ENCODE measurements around the gene HORMAD2. TPM values are rescaled to one million over a fixed set of nuclear protein-coding genes. Genes with fewer than 3 reads are reported as not detected.

Gene HORMAD2
- total and polyA plus RNA-seq, 2 donors (not counting 3 experiments of a cell fraction or from before 2014, with no cell fraction given): not detected

DNA sequence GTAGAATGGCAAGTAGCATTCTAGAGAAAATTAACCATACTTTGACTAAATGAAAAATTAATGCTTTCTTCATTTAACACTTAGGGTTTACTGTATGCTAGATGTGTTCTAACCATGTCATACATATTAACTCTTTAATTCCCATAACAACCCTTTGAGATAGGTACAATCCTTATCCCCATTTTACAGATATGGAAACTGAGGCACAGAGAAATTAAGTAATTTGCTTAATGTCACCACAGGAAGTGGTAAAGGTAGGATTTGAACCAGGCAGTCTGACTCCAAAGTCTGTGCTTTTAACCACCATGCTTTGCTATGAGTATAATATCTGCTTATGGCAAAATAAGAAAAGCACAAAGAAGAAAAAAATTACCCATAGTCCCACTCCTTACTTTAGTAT, 106.8 kb downstream of the HORMAD2 start:
- H3K9ac ChIP-seq (replicated peaks; ENCODE audit: extremely low read depth, insufficient read depth, low read length): no peak overlapping the region
- H3K9me1 ChIP-seq (replicated peaks; ENCODE audit: control insufficient read depth, extremely low read depth, insufficient read depth, low read length): no peaks in the 10 kb centered on the region
- FAIRE-seq: no peak
- no peaks in the 10 kb centered on the region for H3K79me2 ChIP-seq (ENCODE audit: control insufficient read depth, insufficient read depth, low read length)
- TF ChIP-seq GATA2 (IDR thresholded peaks at IDR 0.05; ENCODE audit: insufficient read depth, insufficient read length, low read depth, low read length) (no peak), JUN (IDR thresholded peaks at IDR 0.05; ENCODE audit: borderline replicate concordance, insufficient read depth, insufficient read length, low read depth) (no peak), POLR2AphosphoS5 (IDR thresholded peaks at IDR 0.05; ENCODE audit: insufficient read depth, low read depth, low read length) (no peak), POLR2A (IDR thresholded peaks at IDR 0.05; ENCODE audit: low read depth, low read length) (no peak)
- BruUV-seq (replicated peaks): no TSS peak
- H4K20me1 ChIP-seq (replicated peaks; ENCODE audit: control insufficient read depth, extremely low read depth, insufficient read depth, low read length): no peaks in the 10 kb centered on the region
- H3K4me2 ChIP-seq (ENCODE audit: insufficient read depth, low read length): no peak overlapping the region
- H3K27ac ChIP-seq (ENCODE audit: insufficient read depth, low read depth, low read length): no peak overlapping the region
- H3K4me3 ChIP-seq (replicated peaks in 1 of 3; ENCODE audit: insufficient read depth in 1 of 3, low read depth in 1 of 3, low read length in 3 of 3): no peak overlapping the region
- POLR2A ChIA-PET: no interaction called here
- no peak for DNase-seq (ENCODE audit: low read depth, low spot score)
- no peaks in the 10 kb centered on the region for H3K9me3 ChIP-seq (replicated peaks; ENCODE audit: control insufficient read depth, insufficient read depth, low read length)
- H3K36me3 ChIP-seq (ENCODE audit: control insufficient read depth in 2 of 2, extremely low read depth in 1 of 2, insufficient read depth in 2 of 2, low read length in 2 of 2): no peaks in the 10 kb centered on the region
- intact Hi-C loops (cut with micrococcal nuclease): no loop called here
- peaks cover 7% of the 10 kb centered on the region for H3K4me1 ChIP-seq (ENCODE audit: control insufficient read depth, extremely low read depth, insufficient read depth, low read length)
- CTCF ChIA-PET: no interaction called here
- H3K27me3 ChIP-seq (ENCODE audit: control insufficient read depth in 2 of 2, insufficient read depth in 2 of 2, low read length in 2 of 2): peaks cover 0 to 2% of the 10 kb centered on the region in 2 experiments
- no peak overlapping the region for H2AFZ ChIP-seq (ENCODE audit: low read depth, low read length)
- dilution Hi-C loops (cut with MboI; ENCODE audit: extremely low pct_ligation_motif_present, low sequenced_read_pairs): no loop called here

DNA sequence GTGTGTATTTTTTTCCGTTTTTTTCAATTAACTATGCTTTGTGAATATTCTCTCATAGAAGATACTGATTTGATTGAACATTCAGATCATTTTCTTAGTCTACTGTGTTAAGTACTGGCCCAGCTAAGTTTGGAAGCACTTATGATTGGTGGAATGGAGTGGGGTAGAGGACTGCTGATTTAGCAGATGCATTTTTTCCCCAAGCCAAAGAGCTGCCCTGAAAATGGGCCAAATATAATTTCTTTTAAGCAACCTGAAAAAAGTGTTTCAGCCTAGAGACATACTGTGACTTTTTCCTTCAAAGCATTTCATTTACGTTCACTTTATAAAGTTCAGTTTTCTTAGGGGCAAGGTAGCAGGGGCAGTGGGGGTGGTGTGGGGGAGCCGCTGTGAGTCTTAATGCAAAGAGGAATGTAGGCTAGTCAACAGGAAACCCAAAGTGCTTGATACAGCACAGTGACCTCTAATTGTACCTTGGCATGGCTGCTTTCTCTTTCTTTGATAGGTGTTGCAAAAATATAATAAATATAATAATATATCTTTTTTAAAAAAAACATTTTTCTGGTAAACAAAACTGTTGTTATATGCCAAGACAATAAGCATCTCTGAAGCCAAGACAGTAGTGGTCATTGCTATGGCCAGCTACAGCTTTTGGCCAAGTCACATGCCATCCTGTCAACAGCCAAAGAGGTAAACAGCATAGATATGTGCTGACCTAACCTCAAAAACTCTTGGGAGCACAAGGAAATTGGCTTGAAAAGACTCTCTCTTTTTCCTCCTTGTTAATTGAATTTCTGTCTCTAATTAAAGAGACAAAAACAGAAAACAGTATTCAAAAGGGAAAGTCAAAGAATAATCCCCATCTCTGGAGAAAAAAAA, 107.5 kb downstream of the HORMAD2 start:
- no peak overlapping the region for H3K27ac ChIP-seq (ENCODE audit: insufficient read depth, low read depth, low read length)
- FAIRE-seq: no peak
- POLR2A ChIA-PET: no interaction called here

More for the DNA sequence above, 107.5 kb downstream of the HORMAD2 start:
- Histone ChIP-seq H4K20me1 (replicated peaks; ENCODE audit: control insufficient read depth, extremely low read depth, insufficient read depth, low read length) (no peaks in the 10 kb centered on the region), H3K4me3 (replicated peaks in 1 of 3; ENCODE audit: insufficient read depth in 1 of 3, low read depth in 1 of 3, low read length in 3 of 3) (no peak overlapping the region), H3K79me2 (ENCODE audit: control insufficient read depth, insufficient read depth, low read length) (no peaks in the 10 kb centered on the region), H3K9me1 (replicated peaks; ENCODE audit: control insufficient read depth, extremely low read depth, insufficient read depth, low read length) (no peaks in the 10 kb centered on the region), H3K36me3 (ENCODE audit: control insufficient read depth in 2 of 2, extremely low read depth in 1 of 2, insufficient read depth in 2 of 2, low read length in 2 of 2) (no peaks in the 10 kb centered on the region), H3K4me2 (ENCODE audit: insufficient read depth, low read length) (no peak overlapping the region), H3K9ac (replicated peaks; ENCODE audit: extremely low read depth, insufficient read depth, low read length) (no peak overlapping the region), H3K27me3 (ENCODE audit: control insufficient read depth in 2 of 2, insufficient read depth in 2 of 2, low read length in 2 of 2) (no peaks in the 10 kb centered on the region), H2AFZ (ENCODE audit: low read depth, low read length) (no peak overlapping the region), H3K4me1 (ENCODE audit: control insufficient read depth, extremely low read depth, insufficient read depth, low read length) (peaks cover 10% of the 10 kb centered on the region), H3K9me3 (replicated peaks; ENCODE audit: control insufficient read depth, insufficient read depth, low read length) (no peaks in the 10 kb centered on the region)
- TF ChIP-seq POLR2A (IDR thresholded peaks at IDR 0.05; ENCODE audit: low read depth, low read length) (no peak), MYC (IDR thresholded peaks at IDR 0.05; ENCODE audit: low read depth, low read length) (no peak), JUN (IDR thresholded peaks at IDR 0.05; ENCODE audit: borderline replicate concordance, insufficient read depth, insufficient read length, low read depth) (no peak), EZH2 (IDR thresholded peaks at IDR 0.05; ENCODE audit: borderline replicate concordance, low read depth, low read length, severe bottlenecking) (no peak), FOS (IDR thresholded peaks at IDR 0.05; ENCODE audit: borderline replicate concordance, insufficient read depth, low read length) (no peak), GATA2 (IDR thresholded peaks at IDR 0.05; ENCODE audit: insufficient read depth, insufficient read length, low read depth, low read length) (no peak), POLR2AphosphoS5 (IDR thresholded peaks at IDR 0.05; ENCODE audit: insufficient read depth, low read depth, low read length) (no peak)
- TF ChIP-seq, protein P1, sequence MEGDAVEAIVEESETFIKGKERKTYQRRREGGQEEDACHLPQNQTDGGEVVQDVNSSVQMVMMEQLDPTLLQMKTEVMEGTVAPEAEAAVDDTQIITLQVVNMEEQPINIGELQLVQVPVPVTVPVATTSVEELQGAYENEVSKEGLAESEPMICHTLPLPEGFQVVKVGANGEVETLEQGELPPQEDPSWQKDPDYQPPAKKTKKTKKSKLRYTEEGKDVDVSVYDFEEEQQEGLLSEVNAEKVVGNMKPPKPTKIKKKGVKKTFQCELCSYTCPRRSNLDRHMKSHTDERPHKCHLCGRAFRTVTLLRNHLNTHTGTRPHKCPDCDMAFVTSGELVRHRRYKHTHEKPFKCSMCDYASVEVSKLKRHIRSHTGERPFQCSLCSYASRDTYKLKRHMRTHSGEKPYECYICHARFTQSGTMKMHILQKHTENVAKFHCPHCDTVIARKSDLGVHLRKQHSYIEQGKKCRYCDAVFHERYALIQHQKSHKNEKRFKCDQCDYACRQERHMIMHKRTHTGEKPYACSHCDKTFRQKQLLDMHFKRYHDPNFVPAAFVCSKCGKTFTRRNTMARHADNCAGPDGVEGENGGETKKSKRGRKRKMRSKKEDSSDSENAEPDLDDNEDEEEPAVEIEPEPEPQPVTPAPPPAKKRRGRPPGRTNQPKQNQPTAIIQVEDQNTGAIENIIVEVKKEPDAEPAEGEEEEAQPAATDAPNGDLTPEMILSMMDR (IDR thresholded peaks at IDR 0.05; ENCODE audit: extremely low read depth in 1 of 2, insufficient read depth in 1 of 2, low read depth in 1 of 2, low read length in 2 of 2): no peak
- TF ChIP-seq, protein P2, sequence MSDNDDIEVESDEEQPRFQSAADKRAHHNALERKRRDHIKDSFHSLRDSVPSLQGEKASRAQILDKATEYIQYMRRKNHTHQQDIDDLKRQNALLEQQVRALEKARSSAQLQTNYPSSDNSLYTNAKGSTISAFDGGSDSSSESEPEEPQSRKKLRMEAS (IDR thresholded peaks at IDR 0.05; ENCODE audit: insufficient read depth, insufficient read length): no peak
- CTCF ChIA-PET: no interaction called here
- dilution Hi-C loops (cut with MboI; ENCODE audit: extremely low pct_ligation_motif_present, low sequenced_read_pairs): no loop called here
- intact Hi-C loops (cut with micrococcal nuclease): no loop called here
- no peak for DNase-seq (ENCODE audit: low read depth, low spot score)
- no TSS peak for BruUV-seq (replicated peaks)

Measured in endothelial cell of umbilical vein (primary cell).